HG03045 (cell line): ENCODE data around the gene NEDD4L.
"Not testable (repeated sequence)": the region's sequence is repeated elsewhere in the genome, so short reads cannot be mapped to it uniquely, and the experiment has no call there.

Source experiments
- ATAC-seq: cut with Tn5 transposase; IDR thresholded peaks from one replicate; pipeline ENCODE4 v1.9.1; 2021; ENCODE audit warnings: mild to moderate bottlenecking, moderate library complexity; ENCODE audit not compliant: unreplicated experiment

Gene NEDD4L

DNA sequence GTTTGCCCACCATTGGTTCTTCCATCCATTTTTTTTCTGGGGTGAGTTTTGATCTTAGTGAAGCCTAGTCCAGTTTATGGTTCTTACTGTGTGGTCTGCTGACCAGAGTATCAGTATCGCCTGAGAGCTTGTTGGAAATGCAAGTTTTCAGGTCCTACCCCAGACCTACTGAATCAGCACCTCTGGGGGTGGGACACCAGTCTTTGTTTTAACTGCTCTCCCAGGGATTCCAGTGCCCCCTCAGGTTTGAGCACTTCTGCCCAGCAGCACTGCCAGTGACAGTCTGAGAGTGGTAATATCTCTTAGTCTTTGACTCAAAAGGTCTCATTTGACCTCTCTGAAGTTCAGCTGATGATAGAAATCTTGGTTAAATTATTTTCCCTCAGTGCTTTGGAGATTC is 315.6 kb downstream of the NEDD4L start:
- no peak for ATAC-seq

DNA sequence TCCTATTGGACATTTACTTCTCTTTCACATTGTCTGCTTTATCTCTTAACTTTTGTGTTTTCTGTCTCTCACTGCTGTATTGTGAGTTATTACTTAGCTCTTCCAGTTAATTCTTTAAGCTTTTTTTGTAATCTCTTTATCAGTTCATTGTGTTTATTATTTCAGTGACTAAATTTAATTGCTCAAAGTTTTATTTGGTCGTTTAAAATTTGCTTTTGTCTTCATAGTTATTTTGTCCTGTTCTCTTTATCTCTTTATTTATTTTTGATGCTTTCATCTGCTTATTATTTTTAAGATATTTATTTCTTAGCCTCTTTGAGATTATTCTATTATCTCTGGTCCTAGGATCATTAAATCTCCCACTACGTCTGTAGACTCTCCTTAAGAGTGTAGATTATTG is 316.3 kb downstream of the NEDD4L start:
- no peak for ATAC-seq

DNA sequence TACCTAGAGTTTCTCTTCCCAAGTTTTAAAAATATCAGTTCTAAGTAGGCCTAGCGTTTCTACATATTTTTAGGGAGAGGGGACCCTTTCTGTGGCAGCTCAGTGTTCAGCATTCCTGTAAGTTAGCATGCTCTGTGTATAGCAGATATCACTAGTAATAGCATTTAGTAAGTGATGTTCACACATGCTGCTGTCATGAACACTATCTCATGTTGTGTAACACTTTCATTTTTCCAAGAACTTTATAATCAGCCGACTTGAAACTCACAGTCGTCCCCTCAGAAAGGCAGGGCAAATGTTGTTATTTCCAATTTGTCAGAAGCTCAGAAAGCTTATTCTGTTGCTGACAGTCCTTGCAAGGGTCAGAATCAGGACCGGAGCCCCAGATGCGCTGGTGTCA is 317.2 kb downstream of the NEDD4L start:
- ATAC-seq, result no peak

DNA sequence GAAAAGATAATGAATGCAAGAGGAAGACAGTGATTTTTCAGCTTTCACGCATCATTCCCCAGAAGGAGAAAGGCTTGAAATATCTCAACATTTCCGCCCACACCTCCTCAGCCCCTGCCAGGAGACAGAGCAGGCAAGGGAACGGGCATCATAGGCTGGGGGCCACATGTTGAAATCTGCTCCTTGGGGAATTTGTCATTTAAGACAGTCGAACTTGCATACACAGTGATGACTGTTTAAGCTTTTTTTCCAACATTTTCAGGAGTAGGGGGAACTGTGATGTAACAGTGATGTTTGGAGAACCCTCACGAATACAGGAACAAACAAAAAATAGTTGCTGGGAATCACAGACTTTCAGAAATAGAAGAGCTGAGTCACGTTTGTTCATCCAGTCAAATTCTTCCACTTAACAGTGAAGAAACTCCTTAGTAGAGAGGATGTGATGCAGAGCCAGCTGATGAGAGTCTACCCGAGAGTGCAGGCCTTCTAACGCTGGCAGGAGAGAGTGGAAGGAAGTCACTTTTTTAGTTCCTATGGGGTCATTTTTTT is 318.1 kb downstream of the NEDD4L start:
- no peak for ATAC-seq

DNA sequence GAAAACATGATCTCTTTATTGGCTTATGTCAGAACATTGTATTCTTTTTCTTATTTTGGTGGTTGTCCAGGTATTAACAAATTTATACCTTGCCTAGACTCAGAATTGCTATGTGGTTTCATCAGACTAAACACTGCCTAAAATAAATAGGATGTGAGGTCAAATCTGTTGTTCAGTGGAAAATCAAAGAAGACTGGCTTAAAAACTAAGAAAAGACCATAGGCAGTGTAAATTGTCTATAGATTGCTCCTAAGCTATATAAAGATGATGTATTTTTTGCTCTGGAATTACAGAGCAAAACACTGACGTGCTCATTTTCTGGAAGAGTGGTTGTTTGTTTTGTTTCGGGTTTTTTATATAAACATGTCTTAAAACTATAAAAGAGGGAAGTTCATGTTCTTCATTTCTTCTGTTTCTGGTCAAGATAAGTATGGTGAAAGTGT is 318.8 kb downstream of the NEDD4L start:
- no peak for ATAC-seq

DNA sequence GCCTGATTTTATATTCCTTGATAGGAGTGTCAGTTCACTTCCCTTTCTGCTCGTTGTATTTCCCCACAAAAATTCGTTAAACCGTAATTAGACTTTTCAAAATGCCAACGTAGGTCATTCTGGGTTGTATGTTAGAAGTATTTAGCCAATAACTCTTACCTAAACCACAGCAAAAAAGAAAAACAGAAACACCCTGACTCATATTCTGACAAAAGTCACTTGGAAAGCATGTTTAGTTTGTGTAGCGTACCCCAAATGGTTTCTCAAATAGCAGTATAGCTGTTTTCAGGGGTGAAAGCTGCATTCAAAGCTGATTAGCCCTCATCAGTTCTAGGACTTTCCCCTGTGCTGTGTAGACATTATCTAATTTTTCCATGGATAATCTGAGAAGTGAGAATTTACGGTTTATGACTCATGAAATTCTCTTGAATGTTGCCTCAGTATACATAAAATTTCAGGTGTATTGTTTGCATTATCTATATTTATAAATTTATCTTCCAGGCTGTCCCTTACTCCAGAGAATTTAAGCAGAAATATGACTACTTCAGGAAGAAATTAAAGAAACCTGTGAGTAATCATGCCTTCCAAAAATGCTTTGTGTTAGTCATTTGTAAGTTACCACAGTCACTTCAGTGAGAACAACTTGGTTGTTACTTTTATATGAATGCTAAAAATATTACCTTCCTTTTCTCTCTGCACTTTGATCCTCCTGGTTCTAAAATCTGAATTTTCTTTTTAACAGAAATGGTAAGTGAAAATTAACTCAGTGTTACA is 319.9 kb downstream of the NEDD4L start:
- ATAC-seq, result no peak

DNA sequence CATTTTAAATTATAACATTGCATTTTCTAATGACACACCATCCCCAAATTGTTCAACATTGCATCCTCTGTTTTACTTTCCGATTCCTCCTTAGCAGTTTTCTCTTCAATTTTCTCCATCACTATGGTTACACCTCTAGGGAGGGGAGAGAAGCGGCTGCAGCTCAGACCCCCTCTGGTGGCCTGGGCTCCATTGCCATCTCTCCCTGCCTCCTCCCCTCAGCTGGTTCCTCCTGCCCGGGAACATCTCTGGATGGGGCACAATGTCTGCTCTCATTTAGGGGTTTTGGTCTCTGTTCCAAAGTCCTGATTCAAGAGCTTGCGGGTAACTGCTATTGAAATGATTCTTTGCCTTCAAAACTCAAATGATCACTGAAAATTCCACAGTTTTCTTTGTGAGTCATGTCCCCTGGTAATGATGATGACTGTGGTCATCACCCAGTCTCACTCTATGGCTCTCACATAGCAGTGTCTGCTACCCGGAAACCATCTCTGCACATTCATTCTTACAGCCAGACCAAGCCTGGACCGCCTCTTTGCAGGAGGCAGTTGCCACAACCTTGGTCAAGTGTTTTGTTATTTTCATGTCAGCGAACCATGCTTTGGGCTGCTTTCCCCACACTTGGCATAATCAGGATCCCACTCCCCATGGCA is 321.0 kb downstream of the NEDD4L start:
- no peak for ATAC-seq

DNA sequence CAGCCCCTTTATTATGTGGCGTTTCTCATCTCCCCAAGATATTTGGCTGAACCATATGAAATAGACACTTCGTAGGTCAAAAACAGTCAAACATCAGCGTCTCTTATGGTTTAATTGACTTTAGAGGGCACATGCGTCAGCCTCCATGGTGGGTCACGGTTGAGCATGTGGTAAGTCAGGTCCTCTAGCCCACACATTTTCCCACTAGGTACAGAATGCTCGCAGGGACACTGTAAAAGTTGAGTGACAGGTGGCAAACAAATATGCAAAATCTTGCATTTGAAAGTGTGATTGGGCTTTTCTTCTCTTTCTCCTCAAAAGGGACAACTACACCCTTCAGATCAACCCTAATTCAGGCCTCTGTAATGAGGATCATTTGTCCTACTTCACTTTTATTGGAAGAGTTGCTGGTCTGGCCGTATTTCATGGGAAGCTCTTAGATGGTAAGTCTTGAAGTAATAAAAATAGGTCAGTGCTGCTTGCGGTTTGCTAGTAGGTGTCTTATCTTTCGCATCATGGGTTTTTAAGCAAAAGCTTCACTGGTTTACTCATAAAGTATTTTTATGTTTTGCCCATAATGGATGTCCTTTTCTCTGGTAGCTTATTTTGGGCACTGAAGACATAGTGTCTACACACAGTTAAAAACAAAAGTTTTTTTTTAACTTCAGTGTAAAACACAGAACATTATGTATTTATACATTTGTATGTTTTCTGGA is 323.6 kb downstream of the NEDD4L start:
- no peak for ATAC-seq

DNA sequence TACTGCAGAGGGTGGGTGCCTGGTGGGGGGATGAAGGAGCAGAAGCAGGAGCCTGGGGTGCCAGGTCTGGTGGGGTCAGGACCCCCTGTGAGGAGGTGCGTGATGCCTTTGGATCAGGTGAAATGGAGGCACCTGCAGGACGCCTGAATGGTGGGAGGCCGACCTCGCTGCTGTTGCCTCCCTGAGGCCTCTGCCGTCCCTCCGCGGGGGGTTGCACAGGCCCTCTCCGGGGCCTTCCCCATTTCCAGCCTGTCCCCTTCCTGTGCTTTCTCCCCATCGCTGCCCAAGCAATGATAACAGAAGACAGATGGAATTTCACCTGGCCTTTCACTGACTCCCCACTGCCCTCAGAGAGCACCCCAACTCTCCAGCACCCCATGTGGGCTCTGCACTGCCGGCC is 325.6 kb downstream of the NEDD4L start:
- ATAC-seq, result no peak

DNA sequence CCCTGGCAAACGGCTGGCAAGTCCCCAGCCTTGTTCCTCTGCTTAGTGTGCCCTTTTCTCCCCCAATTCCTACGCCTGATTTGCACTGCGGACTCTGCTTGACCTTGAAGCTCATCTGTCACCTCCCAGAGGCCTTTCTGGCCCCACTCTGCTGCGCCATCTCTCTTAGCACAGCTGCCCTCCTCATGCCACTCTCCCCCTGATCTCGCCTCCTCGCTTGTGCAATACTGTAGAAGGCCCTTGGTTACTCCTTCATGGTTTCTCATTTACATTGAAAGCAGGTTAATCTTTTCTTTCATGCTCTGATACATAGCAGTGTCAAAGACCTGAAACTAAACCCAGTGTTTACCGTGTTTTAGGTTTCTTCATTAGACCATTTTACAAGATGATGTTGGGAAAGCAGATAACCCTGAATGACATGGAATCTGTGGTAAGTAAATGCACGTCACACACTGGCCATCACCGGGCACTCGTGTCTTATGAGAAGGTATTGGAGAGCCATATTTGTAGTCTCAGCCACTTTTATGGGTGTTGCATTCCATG is 326.1 kb downstream of the NEDD4L start:
- ATAC-seq, result no peak

DNA sequence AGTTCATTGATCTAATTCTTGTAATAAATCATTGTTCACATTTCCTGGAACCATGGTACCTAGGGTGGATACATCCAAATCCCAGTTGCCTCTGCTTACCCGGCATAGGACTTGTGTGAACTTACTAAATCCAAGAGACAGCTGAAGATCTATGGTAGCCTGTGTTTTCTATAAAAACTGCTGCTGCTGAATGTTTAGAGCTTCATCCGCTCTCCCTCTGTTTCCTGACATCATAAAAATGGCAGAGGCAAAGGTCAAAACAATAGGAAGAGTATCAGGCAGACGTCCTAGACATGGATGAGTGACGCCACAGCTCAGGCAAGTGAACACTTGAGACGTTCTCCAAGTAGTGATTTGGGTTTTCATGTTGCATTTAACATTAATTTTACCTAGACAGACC is 326.6 kb downstream of the NEDD4L start:
- no peak for ATAC-seq

DNA sequence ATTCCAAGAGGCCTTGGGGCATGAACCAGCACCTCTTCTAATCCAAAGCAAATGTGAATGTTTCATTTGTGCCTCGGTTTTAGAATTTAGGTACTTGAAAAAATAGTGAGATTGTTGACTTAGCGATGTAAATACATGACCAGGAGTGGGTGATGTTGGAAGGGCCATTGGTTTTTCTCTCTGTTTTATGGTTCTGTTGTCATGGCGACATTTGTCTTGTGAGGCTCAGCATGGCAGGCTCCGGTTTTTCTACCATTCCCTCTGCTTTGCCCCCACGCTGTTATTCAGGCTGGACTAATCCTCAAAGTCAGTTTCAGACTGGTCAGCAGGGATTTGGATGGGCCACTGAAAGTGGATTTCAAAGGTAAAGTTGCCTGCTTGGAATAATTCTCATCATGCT is 329.5 kb downstream of the NEDD4L start:
- no peak for ATAC-seq

DNA sequence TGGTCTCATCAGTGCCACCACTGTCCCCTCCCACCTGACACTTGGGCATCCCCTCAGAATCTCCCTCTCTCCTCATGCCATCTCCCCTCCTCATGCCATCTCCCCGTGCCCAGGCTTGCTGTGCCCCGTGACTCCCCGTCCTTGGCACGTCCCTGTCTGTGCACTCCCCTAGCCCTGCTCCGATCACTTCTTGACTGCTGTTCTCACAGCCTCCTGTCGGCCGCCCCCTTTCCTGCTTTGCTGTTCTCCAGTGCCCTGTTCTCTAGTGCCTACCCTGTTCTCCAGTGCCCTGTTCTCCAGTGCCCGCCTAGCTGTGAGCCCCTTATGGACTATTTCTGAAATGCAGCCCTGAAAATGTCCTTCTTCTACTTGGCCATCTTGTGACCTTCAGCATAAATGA is 331.0 kb downstream of the NEDD4L start:
- ATAC-seq, result no peak

DNA sequence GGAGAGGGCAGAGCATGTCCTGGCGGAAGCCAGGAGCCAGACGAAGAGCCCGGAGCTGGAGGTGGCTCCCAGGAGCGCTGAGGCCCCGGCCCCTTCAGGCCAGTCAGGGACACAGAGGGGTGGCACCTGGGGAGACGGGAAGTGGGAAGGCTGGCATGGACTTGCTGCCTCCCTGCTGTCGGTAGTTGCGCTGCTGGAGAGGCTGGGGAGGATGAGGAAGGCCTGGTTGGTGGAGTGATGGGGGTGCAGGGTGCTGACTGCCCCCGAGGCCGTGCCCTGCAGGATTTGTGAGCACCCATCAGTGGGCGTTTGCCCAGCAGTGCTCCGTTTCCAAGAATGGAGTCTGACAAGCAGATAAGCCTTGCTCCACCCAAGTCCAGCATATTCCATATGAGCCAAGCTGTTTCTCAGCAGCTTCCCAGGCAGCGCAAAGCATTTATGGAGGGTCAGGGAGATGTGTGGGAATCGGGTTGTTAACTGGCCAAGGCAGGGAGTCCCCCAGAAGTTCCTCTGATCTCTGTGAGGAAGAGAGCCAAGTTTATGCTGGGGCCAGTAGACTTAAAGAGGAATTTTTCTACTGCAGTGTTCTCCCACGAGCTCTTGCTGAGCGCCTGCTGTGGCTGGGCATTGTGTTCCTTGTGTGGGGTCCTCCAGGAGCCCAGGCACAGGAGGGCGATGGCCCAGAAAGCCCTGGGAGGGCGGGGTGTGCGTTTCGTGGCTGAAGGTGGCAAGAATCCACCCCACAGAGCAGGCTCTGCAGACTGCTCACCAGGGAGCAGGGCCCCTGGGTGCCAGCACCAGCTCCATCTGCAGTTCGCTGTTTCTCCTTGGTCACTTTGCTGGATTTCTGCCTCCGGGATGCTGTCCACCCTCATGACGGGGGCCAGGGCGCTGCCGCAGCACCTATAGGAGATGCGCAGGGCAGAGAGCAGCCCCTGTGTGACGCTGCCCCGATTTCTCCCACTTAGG is 334.7 kb downstream of the NEDD4L start:
- no peak for ATAC-seq

DNA sequence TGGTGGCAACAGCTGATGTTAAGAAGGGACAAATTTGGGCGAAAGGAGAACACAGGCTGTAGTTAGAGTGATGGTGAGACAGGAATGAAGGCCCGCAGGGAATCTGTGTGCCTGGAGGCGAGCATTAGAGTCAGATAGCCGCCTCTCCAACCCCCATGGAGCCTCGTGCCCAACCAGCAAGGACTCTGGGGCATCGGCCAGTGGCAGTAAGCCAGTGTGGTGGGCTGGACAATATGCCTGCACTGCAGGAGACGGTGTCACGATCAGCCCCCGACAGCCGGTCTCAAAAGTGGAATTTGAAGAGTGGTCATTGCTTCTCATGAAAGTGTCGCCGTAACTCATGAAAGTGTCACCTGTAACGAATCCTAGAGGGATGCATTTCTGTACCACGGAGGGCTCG is 335.4 kb downstream of the NEDD4L start:
- no peak for ATAC-seq

DNA sequence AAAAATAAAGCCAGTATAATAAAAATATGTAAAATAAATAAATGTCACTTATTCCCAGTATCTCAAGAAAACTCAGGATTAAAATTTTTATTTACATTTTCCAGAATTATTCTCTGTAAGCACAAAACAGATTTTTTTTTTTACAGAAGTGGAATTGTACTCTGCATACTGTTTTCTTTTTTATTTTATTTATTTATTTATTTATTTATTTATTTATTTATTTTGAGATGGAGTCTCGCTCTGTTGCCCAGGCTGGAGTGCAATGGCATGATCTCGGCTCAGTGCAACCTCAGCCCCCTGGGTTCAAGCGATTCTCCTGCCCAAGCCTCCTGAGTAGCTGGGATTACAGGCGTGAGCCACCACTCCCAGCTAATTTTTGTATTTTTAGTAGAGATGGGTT is 336.1 kb downstream of the NEDD4L start:
- not testable (repeated sequence) for ATAC-seq

DNA sequence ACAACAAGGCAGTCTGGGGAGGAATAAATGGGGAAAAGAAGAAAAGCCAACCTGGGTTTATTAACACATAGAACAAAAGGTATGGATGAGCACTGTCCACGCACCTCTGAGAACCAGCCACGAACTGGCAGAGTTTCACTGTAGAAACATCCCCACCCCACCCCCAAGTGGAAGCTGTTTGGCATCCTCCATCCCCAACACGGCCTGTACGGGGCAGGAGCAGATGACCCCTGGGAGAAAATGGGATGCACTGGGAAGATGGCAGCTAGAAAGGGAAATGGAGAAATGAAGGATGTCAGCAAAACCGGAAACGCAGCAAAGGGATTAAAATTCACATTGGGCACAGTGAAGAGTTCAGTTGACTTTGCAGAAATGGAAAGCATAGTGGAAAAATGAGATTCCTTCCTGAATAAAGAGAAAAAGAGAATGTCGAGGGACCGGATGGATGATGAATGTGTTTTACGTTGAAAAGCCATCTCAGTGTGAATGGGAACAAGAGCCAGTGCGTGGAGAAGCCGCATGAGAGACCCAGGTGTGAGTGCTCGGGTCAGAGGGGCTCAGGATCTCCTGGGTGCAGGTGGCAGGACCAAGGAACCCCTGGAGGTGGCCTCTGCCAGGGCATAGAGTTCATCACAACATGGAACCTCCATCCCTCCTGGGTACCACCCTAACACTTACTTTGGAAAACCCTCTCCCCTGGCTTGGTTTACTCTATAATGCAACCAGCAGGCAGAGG is 337.8 kb downstream of the NEDD4L start:
- ATAC-seq, result no peak

DNA sequence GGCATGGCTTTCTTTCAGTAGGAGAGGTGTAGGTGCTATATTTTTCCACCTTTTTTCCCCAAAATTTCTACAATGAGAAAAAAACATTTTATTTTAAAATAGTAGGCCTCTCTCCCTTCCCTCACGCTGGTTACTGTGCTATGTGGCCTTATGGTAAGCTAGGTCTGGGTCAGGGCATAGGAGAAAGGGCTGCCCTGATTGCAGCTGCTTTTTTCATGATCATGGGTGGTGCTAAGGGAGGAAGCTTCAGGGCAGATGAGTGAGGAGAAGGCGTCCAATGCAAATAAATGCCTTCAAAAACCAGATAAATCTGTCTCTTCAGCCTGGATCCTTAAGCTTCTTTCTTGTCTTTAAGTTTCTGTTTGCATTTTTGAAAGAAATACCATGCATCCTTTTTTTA is 338.4 kb downstream of the NEDD4L start:
- ATAC-seq, result no peak

DNA sequence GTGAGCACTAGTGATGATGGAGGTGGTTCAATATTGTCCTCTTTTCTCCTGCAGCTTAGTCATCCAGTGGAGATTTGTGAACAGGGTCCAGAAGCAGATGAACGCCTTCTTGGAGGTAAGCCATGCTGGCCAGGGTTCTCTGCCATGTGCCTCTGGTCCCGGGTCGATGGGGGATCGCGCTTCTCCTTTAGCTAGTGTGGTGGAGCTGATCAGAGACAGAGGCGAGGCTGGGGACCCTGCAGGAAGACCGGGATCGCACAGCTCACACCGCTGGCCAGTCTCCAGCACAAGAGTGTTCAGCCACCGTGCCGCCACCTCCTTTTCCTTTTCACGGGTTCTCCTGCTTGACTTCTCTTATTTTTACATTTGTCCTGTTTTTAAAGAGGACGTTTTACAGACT is 341.4 kb downstream of the NEDD4L start:
- no peak for ATAC-seq

DNA sequence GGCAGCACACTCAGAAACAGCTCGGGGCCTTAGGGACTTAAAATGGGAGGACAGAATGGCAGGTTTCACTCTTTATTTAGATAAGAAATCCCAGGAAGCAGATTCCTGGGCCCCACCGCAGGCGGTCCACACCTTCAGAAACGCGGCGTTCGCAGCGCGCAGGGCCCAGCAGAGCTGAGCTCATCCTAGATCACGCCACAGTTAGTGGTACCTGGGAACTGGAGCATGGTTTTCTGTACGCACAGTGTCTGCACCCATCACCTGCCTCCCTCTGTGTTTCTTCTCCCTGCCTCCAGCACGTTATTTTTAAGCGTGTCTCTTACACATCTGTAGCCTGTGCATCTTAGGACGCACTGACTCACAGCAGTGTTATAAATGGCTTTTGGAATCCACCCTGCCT is 342.8 kb downstream of the NEDD4L start:
- ATAC-seq, result no peak
